Activated T-cell treated with anti-CD3 and anti-CD28 coated beads for 48 hours (primary cell): ENCODE data around the gene KLHL14.
"Not testable (repeated sequence)": the region's sequence is repeated elsewhere in the genome, so short reads cannot be mapped to it uniquely, and the experiment has no call there.

Source experiments
- DNase-seq: peaks from one replicate; pipeline ENCODE4 v3.0.0-alpha.2; 2020; ENCODE audit warnings: low read depth

The KLHL14 gene, protein sequence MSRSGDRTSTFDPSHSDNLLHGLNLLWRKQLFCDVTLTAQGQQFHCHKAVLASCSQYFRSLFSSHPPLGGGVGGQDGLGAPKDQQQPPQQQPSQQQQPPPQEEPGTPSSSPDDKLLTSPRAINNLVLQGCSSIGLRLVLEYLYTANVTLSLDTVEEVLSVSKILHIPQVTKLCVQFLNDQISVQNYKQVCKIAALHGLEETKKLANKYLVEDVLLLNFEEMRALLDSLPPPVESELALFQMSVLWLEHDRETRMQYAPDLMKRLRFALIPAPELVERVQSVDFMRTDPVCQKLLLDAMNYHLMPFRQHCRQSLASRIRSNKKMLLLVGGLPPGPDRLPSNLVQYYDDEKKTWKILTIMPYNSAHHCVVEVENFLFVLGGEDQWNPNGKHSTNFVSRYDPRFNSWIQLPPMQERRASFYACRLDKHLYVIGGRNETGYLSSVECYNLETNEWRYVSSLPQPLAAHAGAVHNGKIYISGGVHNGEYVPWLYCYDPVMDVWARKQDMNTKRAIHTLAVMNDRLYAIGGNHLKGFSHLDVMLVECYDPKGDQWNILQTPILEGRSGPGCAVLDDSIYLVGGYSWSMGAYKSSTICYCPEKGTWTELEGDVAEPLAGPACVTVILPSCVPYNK

DNA sequence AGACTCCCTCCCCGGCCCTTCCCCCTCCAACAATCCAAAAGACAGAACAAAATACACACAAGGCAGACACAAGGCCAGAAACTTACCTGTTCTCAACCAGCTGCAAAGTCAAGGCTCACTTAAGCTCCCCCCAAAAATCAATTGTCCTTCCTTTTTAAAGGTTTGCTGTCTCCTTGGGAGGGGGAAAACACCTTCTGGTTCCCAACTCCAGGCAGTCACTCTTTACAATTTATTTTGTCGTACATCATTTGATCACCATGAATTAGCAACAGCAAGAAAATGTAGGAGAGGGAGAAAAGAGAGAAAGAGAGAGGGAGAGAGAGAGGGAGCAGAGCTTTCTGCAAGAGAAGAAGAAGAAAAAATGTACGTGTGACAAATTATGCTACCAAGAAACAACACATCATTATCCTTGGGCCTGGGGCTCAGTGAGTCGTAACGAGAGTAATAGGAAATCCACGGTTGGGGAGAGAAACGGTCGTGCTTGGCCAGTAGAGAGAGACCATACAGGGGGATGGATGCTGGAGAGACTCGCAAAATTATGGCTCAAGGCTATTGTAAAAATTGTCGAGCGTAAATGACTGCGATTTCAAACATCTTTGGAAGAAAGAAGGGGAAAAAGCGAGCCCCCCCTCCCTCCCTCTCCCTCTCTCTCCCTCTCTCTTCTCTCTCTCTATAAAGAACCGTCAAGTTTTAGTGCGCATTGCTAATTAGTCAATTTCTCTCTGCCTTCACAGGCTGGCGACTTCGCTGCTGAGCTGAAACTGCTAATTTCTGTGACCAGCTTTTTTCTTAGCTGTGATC lies at the start of gene KLHL14:
KLHL14 (minus strand) TSS at position 443 of the 801 bp plus-strand sequence. CDS start 2,432 bp downstream, outside the sequence.
- no peak for DNase-seq

DNA sequence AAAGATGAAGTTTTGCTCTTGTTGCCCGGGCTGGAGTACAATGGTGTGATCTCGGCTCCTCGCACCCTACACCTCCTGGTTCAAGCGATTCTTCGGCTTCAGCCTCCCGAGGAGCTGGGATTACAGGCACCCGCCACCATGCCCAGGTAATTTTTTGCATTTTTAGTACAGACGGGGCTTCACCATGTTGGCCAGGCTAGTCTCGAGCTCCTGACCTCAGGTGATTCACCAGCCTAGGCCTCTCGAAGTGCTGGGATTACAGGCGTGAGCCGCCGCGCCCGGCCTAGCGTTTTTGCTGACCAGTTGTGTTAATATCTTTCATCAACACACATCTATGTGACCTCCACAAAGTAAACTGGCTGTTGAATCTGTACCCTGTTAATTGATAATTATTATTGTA lies 49.4 kb upstream of the KLHL14 start:
- DNase-seq: no peak

DNA sequence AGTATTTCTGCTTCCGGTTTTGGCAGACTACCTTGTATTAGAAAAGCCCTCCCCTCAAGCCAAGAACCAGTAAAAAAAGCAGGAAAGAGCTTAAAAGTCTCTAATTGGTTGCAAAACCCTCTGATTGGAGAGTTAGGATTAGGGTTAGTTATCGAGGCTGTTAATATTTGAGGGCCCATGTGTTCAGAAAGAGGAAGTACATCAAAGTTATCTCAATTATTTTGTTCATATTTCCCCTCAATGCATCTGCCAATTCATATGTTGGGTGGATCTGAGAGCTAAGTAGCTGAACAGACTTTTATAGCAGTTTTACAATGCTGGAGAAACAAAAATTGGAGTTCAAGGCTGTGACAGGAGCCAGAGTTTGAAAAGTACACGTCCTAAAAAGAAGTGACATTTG lies 43.1 kb upstream of the KLHL14 start:
- DNase-seq: no peak

DNA sequence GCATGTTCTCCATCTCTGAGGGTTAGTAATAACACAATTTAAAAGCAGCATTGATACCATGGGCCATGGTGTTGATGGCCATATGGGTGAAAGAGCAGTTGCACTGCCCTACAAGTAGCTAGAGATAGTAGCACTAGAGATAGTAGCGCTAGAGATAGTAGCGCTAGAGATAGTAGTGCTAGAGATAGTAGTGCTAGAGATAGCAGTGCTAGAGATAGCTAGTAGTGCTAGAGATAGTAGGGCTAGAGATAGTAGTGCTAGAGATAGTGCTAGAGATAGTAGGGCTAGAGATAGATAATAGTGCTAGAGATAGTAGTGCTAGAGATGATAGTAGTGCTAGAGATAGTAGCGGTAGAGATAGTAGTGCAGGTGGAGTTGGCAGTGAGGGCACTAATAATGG lies 39.5 kb upstream of the KLHL14 start:
- DNase-seq: no peak

DNA sequence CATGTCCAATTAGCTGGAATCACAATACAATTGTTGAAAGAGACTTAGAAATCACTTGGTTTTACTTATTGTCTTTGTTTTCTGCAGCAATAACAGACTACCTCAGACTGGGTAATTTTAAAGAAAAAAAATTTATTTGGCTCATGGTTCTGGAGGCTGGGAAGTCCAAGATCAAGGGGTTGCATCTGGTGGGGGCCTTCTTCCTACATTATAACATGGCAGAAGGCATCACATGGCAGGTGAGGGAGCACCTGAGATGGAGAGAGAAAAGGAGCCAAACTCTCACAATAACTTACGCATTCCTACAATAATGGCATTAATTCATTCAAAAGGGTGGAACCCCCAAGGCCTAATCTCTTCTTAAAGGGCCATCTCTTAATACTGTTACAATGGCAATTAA lies 37.5 kb upstream of the KLHL14 start:
- no peak for DNase-seq

DNA sequence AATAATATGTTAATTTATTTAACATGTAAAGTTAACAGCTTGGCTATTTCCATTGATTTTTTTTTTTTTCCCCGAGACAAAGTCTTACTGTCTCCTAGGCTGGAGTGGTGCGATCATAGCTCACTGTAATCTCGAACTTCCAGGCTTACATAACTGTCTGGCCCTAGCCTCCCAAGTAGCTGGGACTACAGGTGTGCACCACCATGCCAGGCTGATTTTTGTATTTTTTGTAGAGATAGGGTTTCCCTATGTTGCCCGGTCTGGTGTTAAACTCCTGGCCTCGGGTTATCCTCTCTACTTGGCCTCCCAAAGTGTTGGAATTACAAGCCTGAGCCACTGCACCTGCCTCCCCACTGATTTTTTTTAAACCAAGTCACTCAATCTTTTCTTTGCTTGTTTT lies 32.5 kb upstream of the KLHL14 start:
- no peak for DNase-seq

DNA sequence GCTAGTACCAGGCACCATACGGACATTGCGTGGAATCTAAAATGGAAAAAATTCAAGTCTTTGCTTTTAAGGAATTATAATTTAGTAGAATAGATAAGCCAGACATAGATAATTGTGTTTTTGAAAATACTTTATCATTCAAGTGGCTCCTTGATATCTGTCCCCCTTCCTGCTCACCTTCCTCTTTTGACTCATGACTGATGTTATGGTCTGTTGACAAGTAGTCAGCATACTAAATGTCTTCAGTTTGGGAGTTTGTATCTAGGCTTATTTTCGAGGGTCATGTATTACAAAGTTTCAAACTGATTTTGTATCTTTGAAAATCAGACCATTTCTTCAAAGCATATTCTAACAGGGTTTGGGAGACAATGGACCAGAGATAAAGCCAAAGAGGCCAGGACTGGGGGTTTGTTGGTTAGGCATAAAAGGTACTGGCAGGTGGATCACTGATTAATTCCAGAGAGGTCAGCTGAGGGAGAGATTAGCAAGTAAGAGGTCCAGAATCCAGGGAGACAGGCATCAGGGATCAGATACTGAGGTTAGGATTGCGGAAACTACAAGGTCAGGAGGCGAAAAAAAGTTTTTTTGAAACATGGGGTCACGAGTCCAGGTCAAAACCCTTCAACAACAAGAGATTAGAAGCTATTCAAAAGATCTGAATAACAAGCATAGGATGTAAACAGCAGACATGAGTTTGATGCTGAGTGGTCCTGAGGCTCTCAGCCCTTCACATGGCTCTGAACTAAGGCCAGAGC lies 31.5 kb upstream of the KLHL14 start:
- no peak for DNase-seq

DNA sequence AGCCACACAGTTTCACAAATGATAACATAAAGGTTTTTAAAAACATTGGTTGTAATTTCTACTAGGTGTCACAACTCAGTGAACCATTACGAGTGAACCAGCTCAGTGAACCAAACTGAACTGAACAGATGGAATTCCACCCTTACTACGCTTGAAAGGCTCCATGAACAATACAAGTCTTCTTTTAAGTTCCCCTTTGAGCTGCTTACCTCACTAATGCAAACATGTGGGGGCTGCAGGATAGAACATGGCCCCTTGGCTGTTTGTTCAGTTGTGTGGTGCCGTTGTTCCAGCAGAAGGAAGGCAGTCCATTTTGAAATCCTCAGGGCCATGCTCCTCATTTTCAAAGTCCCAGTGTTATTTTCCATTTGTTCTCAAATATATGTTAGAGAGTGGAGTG lies 30.7 kb upstream of the KLHL14 start:
- no peak for DNase-seq

DNA sequence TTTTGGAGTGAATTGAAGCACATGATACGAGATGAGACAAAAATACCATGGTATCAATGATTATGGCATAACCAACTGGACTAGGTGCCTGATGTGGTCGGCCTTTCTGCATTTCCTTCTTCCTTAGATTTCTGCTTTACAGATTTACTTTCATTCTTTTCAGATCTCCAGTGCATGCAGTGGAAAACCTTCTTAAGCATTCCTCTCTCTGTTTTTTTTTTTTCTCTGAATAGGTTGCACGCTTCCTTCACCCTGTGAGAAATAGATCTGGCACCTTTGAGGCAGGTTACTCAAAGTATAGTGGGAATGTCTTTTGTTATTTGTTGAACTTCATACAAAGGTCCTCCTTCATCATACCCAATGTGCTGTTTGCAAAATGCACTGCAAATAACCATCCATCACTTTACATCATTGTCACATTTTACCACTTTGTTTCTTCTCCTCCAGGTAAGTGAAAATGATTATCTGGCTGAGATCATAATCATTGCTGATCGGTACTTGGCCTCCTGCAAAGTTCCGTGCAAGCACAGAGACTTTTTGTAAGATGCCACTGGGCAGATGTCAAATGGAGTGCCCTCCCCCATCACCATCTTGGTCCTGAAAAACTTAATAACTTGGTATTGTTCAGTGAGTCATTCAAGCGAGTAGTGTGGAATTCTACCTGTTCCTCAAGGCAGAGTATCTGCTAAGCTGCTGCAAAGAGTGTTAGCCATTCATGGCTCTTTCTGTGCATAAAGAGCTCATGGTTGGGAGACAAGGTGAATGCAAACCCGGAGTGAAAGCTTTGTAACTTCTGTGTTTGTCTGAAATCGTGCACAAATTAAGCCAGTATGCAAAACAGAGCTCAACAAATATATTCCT lies 30.0 kb upstream of the KLHL14 start:
- no peak for DNase-seq

DNA sequence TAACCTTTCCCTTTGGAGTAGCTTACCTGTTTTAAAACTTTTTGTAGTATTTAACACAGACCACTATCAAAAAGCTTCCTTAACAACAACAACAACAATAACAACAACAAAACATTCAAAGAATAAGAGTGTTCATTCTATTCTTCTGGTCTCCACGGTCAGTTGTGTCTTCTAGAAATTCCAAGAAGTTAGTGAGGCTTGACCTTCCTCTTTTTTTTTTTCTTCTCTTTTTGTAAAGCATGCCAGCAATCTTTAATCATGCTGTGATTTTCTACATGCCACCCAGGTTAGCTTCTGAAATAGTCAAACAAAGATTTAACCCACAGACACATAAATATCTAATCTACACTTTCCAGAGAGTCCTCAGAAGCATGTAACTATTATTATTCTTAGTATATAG lies 28.4 kb upstream of the KLHL14 start:
- DNase-seq: no peak

DNA sequence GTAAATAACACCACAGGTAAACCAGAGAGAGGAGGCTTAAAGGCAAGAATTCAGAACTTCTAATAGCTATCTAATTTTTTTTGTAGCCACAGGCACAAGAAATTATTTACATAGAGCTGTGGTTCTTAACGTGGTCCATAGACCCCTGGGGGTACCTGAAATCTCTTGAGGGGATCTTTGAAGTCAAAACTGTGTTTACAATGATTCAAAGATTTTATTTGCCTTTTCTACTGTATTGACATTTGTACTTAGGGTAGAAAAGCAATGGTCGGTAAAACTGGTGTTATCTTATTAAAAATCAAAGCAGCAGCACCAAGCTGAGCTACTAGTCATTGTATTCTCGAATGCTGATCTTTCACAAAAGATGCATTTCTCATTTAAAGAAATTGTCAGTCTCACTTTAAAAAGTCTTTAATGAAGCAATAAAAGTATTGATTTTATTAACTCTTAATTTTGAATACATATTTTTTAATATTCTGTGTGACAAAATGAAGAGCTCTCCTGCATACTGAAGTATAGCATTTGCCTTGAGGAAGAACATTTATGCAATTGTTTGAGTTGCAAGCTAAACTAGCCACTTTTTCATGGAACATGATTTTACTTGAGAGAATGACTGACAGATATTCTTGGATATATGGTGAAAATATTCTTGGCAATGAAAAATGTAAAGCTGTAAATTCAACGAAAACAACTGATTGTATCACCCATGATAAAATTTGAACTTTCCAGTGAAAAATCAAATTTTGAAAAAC lies 25.6 kb upstream of the KLHL14 start:
- no peak for DNase-seq

DNA sequence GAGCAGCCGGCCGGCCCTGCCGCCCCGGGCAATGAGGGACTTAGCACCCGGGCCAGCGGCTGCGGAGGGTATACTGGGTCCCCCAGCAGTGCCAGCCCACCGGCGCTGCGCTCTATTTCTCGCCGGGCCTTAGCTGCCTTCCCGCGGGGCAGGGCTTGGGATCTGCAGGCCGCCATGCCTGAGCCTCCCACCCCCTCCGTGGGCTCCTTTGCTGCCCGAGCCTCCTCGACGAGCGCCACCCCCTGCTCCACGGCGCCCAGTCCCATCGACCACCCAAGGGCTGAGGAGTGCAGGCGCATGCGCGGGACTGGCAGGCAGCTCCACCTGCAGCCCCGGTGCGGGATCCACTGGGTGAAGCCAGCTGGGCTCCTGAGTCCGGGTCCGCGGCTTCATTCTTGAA lies 21.8 kb upstream of the KLHL14 start:
- not testable (repeated sequence) for DNase-seq

DNA sequence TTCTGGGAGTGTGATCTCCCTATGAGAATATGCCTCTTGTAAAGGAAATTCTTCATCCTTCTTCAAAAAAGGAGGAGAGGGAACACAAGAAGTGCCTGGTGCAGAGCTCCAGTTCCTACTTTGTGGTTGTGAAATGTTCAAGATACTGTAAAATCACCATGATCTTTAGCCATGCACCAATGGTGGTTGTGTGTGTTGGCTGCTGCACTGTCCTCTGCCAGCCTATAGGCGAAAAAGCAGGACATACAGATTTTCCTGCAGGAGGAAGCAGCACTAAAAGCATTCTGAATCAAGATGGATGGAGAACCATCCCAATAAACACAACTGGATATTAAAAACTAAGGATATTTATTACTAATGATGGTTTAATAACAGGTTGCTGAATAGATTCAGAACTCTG lies 6.2 kb upstream of the KLHL14 start:
- no peak for DNase-seq

DNA sequence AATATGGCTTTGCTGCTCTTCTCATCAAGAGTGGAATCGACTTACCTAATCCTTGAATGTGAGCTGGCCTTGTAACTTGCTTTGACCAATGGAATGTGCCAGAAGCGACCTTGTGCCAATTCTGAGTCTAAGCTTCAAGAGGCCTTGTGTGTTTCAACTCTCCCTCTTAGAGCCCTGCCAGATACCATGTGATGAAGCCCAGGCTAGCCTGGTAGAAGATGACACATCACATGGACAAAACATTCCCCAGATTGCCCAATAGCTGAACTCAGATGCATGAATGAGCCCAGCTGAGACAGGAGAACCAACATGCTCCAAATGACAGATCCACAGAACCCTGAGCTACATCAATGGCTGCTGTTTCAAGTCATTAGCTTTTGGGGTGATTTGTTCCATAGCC lies 4.2 kb upstream of the KLHL14 start:
- no peak for DNase-seq

DNA sequence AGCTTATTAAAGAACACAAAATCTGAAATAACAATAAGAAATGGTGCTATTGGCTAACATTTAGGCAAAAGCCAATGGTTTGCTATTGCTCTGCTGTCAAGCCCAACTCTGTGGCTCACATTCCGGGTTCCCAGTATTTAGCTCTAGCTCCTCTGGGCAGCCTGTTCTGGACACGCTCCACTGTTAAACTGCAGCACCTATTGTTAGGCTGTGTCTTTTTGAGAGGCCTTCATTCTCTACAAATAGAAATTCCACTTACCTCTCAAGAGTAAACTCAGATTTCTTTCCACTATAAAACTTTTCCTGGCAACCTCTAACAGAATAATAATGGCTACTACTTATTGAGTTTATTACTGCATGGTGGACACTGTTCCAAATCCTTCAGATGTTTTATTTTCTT lies 3.7 kb upstream of the KLHL14 start:
- no peak for DNase-seq

DNA sequence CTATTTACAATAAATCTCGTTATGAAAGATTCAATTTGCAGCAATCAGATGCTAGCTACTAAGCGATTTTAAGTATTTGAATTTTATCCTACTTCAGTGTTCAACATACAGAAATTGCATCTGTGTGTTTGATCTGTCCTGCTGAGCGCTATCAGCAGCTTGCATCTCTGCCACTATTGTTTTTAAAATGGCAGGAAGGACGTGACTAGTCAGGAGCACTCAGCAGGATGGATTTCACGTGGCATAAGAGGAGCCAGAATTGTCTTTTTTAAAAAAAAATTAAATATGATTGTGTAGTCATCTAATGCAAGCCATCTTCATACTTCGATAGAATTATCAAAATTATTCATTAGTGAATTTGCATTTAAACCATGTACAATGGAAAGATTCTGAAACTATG lies 2.8 kb upstream of the KLHL14 start:
- DNase-seq: no peak

DNA sequence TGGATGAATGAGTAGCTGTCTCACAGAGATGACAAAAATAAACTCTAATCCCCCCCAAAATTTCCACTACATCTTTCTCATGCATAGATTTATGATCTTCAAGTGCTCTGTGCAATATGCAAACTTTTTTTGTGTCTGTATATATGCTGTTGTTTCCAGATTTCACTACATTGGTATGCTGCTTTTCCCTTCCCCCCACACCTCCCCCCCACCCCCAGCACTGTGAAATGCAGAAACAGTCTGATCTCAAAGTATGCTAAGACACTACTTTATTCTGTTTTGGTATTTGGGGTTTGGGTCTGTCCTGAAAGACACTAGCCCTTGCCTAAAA lies 524 bp upstream of the KLHL14 start:
- no peak for DNase-seq

DNA sequence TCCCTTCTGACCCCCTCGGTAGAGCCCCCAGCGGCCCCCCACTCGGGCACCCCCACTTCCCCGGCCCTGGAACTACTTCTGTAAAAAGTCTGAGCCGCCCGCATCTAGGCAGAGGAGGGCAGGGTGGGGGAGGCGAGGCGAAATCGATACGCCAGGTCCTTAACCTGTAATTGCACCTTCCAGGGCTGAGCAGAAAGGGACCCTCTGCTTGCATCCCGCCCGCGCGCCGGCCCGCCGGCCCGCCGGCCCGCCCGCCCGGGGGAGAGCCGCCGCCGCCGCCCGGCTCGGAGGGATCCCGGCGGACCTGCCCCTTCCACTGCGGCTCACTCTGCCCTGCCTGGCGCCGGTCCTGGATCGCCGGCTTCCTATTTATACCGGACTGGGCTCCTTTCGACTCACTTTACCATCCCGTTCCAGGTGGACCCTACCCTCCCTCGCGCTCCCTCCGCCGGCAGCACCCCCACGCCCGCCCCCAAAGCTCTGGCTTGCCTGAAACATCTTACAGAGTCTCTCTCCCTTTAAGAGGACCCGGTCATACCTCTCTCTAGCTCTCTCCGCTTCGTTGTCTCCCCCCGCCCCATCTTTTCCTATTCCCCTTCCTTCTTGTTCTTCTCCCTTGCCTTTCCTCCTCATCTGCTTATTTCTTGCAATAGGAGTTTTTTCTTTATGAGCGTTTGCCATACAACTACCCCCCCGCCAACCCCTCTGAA lies 797 bp downstream of the KLHL14 start:
- DNase-seq: no peak

DNA sequence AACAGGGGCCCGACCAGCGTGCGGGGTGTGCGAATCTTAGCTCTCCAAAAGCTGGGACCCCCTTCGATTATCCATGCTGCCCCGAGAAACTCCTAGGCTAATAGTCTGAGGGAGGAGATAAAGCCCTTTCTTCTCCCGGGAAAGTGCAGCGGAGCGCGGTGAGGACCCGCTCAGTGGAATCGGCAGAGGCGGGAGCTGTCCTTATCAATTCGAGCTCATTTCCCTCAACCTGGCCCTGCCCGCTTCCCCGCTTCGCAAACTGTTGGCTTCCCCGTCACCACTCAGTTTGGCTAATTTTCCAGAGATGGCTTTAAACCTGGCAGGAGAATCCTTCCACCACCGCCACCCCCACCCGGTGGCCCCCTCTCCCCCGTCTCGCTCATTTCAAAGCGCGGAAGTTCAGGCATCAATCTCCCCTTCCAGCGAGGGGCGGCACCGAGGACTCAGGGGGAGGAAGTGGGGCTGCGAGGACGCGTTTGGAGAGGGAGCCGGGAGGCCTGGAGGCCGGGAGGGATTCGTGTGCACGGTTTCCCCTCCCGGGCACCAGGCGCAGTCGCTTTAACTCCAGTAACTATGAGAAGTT lies 1.6 kb downstream of the KLHL14 start:
- no peak for DNase-seq
